NCI-H1092 (cell line): Measurements from ENCODE around the gene ADSS1.

Source experiments
- DNase-seq: peaks from one replicate; lab custom pipeline; 2025; lab: John Stamatoyannopoulos, UW

ADSS1 gene

DNA sequence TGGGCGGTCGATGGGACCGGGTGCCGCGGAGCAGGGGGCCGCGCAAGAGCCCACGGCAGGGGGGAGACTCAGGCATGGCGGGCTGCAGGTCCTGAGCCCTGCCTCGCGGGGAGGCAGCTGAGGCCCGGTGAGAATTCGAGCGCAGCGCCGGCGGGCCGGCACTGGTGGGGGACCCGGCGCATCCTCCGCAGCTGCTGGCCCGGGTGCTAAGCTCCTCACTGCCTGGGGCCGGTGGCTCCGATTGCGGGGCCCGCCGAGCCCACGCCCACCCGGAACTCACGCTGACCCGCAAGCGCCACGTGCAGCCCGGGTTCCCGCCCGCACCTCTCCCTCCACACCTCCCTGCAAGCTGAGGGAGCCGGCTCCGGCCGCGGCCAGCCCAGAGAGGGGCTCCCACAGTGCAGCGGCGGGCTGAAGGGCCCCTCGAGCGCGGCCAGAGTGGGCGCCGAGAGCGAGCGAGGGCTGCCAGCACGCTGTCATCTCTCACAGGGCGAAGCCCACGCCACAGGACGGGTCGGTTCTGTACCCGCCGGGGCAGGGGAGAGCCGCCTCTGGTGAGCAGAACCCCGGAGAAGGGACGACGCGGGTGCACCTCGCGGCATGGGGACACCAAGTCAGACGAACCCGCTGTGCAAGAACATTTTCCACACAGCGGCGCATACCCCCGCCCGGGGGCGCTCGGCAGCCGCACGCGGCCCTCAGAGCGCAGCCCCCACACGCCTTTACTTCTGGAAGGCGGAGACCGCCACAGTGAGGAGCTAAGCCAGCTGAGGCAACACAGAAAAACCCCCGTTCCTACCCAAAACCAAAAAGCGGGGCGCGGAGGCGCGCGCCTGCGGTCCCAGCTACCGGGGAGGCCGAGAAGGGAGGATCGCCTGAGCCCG lies 27.8 kb downstream of the ADSS1 start:
- DNase-seq: no peak

DNA sequence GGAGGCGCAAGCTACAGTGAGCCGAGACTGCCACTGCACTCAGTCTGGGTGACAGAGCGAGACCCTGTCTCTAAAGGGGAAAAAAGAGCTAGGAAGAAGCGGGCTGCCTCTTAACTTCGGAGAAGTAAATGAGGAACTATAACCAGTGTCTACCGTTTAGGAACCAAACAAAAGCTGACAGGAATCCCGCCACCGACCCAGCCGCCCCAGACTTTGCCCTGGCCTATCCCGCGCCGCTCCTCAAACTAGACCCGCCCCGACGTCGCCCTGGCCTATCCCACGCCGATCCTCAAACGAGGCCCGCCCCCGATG lies 28.4 kb downstream of the ADSS1 start:
- DNase-seq: no peak

DNA sequence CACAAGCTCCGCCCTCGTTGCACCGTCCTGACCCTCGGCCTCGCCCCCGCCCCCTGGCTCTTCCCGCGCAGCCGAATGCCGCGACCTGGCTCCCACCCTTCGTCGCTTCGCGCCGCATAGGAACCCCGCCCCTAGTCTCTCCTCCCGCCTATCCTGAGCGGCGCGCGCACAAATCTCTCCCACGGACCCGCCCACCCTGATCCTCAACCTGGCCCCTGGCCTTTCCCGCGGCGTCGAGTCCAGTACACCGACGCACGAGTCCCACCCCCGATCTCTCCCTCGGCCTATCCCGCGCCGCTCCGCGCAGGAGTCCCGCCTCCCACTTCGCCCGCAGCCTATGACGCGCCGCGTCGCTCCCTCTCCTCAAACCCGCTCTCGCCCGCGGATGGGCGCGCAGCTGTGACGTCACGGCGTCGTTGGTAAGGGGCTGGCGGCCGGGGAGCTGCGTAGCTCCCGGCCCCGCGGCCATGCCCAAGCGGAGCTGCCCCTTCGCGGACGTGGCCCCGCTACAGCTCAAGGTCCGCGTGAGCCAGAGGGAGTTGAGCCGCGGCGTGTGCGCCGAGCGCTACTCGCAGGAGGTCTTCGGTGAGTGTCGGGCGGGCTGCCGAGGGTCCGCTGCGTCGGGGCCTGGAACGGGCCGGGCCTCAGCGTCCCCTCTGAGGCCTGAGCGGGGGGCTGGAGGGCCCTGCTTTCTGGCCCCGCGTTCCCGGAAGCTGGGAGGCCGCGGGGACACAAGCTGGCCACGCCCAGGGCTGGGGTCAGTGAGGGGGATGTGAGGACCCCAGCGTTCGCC lies 28.9 kb downstream of the ADSS1 start, which contains the start of gene SIVA1:
TSS of gene SIVA1 (plus strand) at position 413 of the 793 bp plus-strand sequence. CDS start at position 468, 55 bp downstream.
- DNase-seq: peak; percentile 99

DNA sequence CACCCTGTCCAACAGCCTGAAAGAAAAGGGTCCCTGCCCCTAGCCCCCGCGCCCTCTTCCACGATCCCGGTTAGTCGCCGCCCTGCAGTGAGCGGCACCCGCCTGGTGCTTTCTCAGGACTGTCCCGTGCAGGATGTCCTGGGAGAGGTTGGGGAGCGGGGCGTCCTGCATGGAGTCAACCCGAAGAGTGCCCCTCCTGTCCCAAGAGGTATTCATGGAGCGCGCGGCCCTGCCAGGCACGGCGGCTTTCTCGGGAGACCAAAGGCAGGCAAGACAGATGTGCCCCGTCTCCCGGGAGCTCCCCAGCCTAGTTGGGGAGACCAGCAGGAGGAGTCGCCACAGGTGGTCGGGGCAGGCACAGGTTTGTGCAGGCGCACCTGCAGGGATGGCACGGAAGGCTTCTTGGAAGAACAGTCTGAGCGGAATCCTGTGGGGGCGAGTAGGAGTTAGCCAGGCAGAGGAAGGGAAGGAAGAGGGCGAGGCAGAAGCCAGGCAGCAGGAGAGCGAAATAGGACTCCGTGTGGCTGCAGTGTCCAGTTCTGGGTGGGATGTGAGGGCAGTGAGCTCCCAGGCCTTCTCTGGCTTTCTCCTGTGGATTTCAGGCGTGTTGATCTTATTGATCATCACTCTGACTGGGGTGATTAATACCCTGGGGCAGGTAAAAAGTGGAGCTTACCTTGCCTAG lies 29.6 kb downstream of the ADSS1 start:
- DNase-seq: no peak

DNA sequence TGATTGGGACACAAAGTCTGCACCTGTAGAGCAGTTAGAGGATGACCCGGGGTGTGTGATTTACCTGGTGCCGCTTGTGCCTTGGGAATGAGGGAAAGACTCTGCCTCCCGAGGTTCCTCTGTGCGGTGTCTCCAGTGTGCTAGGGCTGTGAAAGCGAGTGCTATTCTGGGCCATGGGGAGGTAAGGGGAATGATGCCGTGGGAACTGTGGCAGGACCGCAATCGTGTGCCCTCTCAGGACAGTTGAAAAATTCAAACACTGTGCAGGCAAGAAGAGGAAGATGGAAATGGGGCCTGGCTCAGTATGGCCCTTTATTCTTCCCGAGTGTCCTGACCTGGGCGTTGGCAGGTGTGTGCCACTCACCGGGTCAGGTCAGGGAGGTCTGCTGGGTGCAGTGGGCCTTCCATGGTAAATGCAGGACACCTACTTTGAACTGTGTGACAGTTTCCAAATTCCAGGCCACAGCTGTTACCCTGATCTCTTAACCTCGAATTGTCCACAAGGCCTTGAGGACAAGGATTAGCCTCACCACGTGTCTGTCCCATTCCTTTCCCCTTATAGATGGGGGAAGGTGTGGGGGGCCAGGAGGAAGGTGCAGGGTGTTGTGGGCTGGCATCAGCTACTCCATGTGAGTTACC lies 30.3 kb downstream of the ADSS1 start:
- no peak for DNase-seq

DNA sequence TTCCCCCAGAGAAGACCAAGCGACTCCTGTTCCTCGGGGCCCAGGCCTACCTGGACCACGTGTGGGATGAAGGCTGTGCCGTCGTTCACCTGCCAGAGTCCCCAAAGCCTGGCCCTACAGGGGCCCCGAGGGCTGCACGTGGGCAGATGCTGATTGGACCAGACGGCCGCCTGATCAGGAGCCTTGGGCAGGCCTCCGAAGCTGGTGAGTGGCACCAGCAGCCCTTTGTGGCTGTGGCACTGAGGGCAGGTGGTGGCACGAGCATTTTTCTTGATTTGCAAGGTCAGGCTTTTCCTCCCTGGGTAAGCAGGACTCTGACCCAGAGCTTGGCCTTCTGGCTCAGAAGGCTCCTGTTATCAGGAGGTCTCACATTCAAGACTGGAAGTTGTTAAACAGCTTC lies 31.6 kb downstream of the ADSS1 start:
- DNase-seq: no peak

DNA sequence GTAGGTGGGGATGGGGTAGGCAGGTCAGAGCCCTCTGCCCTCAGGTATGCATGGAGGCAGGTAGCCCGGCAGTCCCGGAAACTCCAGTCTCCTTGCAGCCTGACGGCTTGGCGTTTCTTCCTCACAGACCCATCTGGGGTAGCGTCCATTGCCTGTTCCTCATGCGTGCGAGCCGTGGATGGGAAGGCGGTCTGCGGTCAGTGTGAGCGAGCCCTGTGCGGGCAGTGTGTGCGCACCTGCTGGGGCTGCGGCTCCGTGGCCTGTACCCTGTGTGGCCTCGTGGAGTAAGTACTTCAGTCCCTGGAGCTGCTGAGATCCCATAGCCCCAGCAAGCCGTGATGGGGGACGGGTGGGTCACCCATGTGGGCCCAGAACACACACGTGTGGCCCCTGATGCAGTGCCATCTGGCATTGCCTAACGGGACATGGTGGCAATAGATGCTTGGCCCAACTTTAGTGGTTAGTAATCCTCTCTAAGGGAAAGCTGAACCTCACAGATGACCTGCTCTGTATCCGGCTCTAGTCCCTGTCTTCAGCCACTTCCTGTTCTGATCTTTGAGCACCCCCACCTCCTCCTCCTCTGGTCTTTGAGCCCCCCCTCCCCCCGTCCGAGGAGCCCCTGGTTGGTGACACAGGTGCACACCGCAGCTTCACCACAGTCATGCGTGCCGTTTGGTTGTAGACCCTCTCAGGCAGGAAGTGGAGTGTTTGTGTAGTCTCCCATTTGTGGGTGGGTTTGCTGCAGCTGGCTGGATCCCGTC lies 32.6 kb downstream of the ADSS1 start:
- DNase-seq: no peak

DNA sequence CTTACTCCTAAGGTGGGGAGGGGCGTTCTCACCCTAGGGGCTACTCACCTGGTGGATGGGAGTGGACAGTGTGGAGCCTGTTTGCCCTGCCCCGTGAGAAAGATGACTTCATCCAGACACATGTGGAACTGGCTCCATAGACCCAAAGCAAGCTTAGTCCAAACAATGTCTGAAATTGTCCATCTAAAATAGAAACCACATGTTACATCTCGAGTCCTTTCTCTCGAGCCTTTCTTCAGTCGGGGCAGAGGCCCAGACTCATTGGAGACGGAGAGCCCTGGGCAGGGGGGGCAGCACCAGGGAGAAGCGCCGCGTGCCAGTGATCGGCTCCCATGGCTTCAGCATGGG lies 33.2 kb downstream of the ADSS1 start:
- no peak for DNase-seq

DNA sequence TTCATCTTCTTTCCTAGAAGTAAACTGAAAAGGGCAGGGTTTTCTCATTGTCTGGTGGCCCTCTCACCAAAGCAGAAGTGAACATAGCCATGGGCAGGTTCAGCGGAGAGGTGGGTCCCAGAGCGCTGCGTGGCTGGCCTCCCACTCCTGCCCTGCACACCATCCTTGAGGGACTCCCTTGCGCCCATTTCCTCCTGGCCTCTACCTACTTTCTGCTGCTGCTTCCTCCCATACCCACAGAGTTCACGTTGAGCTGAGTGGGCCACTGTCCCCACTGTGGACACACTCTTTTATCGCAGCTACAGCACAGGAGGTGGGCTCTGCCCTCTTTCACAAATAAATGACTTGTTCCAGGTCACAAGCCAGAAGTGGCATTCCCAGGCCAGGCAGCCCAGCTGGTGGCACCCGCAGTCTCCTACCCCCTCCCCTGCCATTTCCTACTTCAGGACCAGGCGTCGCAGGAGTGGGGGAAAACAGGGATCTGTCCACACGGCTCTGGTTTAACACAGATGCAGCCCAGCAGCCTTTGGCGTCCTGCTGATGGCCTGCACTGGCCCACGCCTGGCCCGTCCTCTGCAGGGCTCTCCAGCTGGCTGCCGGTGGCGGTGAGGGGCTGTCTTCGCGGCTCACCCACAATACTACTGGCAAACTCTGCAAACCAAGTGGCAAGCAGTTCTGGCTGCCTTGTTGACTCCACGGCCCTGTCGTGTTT lies 33.8 kb downstream of the ADSS1 start:
- DNase-seq: no peak

DNA sequence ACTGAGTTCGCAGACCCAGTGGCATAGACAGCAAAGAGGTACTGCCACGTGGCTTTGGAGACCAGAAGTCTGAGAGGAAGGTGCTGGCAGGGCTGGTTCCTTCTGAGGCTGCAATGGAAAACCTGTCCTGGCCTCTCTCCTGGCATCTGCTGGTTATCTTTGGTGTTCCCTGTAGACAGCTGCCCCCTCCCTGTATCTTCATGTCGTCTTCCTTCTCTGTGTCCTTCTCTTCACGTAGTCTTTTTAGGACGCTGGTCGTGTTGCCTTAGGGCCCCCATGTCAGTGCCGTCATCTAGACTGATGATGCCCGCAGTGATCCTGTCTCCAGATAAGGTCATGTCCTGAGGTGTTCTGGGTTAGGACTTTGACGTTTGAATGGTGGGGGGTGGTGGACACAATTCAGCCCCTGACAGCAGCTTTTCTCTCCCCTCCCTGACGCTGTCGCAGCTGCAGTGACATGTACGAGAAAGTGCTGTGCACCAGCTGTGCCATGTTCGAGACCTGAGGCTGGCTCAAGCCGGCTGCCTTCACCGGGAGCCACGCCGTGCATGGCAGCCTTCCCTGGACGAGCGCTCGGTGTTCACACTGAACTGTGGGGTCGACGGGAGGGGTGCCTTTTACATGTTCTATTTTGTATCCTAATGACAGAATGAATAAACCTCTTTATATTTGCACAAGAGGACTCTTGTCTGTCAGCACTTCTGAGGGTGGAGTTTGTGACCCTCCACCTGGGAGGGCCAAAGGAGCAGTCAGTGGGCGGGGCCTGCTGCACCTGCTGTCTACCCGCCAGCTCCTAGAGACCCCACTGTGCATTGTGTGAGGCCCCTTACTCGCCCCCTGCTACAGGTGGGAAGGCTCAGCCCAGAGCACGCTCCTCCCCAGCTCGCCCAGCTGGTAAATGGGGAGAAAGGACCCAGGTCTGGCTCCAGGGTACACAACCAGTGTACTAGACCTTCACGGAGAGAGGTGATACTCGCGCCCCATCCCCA lies 35.2 kb downstream of the ADSS1 start:
- no peak for DNase-seq

DNA sequence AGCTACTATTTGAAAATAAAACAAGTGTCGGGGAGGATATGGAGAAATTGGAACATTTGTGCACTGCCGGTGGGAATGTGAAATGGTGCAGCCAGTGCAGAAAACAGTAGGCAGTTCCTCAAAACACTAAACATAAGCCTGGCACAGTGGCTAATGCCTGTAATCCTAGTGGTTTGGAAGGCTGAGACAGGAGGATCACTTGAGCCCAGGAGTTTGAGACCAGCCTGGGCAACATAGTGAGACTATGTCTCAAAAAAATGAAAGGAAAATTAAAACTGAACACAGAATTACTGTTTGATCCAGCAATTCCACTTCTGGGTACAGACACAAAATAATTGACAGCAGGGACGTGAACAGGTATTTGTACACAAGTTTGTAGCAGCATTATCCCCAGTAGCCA lies 41.5 kb downstream of the ADSS1 start:
- DNase-seq: no peak

DNA sequence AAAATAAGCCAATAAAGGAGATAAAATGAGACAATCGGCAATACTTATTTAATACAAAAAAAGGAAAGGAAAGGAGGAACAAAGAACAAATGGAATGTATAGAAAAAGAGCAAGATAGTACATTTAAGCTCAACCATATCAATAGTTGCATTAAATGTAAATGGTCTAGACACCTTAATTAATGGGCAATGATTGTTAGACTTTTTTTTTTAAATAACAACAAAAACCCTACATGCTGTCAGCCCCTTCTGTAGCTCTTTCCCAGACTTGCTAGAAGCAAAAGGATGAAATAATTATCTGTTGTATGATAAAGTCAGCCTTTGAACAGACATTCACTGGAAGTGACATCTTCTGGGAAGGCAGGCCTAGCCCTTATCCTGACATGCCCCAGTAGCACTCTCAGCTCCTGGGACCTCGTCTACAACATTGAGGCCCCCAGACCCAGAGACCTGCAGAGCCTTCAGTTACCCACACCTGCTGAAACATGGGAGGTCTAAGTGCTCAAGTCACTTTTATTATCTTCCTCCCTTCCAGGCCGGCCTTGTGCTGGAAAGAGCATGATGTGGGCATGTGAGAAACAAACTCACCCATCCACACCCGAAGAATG lies 42.3 kb downstream of the ADSS1 start:
- no peak for DNase-seq

DNA sequence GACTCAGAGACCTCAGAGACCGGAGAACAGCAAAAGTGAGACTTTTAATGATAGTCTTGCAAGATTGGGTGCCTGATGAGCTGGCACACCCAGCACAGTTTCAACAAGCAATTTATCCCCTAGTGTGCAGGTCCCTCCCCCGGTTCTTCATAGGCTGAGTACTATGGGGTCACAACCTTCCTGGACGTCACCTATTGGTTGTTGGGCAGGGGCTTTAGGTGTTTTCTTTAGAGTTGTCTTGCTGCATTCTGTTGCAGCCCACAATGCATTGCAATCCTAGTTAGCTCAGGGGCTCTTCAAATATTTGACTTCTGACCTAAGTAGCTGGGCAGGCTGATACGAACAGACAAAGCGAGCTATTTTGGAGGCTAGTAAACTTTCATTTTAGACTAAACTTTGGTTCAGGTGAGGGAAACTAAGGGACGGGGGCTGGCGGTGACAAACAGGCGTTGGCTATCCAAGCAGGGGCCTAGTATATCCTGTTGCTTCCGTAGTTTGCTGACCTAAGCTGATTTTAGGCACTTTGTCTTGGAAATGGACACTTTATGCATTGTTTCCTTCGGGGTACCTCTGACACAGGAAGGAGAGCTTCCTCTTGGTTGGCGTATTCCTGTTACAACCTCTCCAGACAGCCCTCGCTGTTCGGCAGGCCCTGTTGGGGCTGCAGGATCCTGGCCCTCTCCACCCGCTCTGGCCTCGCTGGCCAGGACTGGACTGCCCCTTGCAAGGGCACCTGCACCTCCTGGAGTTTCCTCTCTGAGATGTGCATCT lies 43.0 kb downstream of the ADSS1 start:
- DNase-seq: no peak

DNA sequence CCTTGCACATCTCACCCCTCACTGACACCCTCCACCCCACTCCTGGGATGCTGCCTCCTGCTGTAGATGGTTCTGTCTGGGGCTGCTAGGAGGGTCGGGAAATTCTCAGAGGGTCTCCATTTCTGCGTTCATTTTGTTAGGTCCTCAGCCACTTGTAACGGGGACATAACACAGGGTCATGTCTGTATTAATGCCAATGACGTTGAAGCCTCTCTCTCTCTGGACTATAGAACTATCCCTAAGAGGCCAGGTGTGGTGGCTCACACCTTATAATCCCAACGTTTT lies 43.5 kb downstream of the ADSS1 start:
- DNase-seq: no peak

DNA sequence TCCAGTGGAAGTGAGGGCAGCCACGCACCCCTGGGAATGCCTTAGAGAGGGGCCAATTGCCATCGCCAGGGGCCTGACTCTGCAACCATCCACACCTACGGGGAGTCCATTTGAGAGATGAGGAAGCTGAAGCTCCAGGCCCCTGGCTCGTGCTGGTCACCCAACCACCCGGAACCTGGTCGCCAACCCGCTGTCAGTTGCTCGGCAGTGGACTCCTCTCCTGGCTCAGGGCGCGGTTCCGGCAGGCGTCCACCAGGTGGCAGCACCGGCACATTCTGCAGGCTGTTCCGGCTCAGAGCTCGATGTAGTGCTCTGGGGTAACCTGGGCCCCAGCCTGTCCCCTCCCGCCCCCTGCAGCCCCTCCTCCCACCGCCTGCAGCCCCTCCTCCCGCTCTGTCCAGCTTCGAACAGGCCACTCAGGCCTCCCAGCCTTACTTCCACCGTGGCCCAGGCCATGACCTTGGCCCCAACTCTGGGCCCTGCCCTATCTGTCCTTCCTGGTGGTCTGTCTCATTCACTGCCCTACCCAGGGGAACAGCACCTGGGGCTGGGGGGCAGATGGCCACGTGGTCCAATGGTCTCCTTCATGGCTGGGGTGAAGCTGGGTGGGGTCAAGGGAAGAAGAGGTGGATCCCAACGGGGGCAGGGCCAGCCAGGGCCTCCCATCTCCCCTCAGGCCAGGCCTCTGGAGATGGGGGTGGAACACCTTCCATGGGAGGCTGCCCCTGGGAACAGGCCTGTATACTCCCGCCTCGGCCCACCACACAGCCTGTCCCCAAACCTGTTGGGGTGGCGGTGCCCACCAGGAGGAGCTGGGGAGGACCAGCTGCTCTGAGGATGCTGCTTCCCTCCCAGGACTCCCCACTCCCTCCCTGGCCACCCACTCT lies 44.7 kb downstream of the ADSS1 start:
- peak; percentile 64 for DNase-seq

DNA sequence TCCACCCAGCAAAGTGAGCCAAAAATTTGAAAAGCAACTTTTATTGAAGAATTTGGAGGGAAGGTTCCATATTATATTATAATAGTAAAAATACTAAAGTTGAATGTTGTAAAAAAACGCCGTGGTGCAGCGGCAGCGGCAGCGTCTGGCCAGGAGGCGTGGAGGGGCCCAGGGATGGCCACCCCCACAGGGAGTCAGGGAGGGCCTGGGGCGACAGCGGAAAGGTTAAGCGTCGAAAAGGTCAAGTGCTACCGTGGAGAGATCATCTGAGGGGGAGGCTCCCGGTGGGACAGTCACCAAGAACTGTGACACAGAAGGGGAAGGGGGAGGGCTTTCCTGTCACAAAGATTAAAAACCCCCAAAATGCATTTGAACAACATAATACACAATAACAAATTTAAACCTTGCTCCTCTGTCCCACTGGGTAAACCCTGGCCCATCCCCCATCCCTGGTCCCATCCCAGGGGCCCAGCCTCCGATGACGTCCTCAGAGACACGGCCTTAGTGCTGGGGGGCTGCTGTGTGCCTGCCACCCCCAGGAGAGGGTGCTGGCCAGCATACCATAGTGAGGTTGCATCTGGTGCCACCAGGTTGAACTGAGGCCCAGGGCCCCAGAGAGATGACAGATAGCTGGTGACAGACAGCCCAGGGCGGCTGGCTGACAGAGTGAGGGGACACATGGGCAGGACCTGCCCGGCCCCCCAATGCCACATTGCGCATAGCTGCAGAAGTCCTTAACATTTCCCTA lies 45.5 kb downstream of the ADSS1 start:
- no peak for DNase-seq

DNA sequence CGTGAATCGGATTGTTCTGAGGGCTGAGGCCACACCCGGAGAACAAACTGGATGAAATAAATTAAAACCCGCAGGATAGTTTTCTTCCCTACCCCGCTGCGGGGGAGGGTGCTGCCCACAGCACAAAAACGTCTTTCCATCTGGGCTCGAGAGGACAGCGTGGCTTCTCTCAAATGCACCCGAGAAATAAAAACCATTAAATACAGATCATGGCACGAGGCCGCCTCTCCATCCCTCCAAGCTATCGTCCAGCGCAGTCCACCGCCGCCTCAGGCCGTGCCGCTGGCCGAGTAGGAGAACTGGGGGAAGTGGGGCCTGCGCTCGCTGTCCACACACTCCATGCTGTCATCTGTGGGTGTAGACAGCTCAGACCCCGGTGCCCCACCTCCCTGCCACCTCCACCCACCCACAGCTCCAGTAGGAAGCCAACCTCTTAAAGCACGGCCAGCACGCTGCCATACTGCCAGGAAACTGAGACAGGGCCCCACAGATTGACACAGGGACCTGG lies 46.1 kb downstream of the ADSS1 start:
- no peak for DNase-seq
